Activated CD4-positive, alpha-beta T cell treated with anti-CD3 and anti-CD28 coated beads, Interleukin-2, amount 50 U/mL, for 48 hours (primary cell): Measurements from ENCODE around the gene ZDHHC11.

ENCODE experiments used
- DNase-seq, 2 experiments: peaks; one replicate each; pipeline ENCODE4 v3.0.0-alpha.2; 2020

Gene ZDHHC11

GRCh38 chr5:878125-878524, 27.3 kb upstream of the ZDHHC11 start:
- DNase-seq: no peak

- DNase-seq: no peak
Measured at GRCh38 chr5:876398-877365, 25.9 kb upstream of the ZDHHC11 start.

GRCh38 chr5:875931-876330, 25.1 kb upstream of the ZDHHC11 start:
- no peak for DNase-seq

GRCh38 chr5:873328-873727, 22.5 kb upstream of the ZDHHC11 start:
- no peak for DNase-seq

GRCh38 chr5:872301-872700, 21.5 kb upstream of the ZDHHC11 start:
- DNase-seq: no peak

- DNase-seq: no peak
Measured at GRCh38 chr5:871596-872298, 21.0 kb upstream of the ZDHHC11 start.

- no peak for DNase-seq
Measured at GRCh38 chr5:870956-871355, 20.2 kb upstream of the ZDHHC11 start.

GRCh38 chr5:868428-869135, 17.8 kb upstream of the ZDHHC11 start:
- DNase-seq: no peak

GRCh38 chr5:867300-867870, 16.6 kb upstream of the ZDHHC11 start:
- no peak for DNase-seq

GRCh38 chr5:865771-866170, 15.0 kb upstream of the ZDHHC11 start:
- DNase-seq: no peak

- DNase-seq: no peak
Measured at GRCh38 chr5:865168-865521, 14.4 kb upstream of the ZDHHC11 start.

- no peak for DNase-seq
Measured at GRCh38 chr5:864492-865167, 13.8 kb upstream of the ZDHHC11 start.

- DNase-seq: no peak
Measured at GRCh38 chr5:863244-863805, 12.5 kb upstream of the ZDHHC11 start.

- DNase-seq: no peak
Measured at GRCh38 chr5:862367-863243, 11.8 kb upstream of the ZDHHC11 start.

GRCh38 chr5:861442-862366, 10.9 kb upstream of the ZDHHC11 start:
- no peak for DNase-seq

GRCh38 chr5:860506-861150, 9.8 kb upstream of the ZDHHC11 start:
- DNase-seq: no peak

GRCh38 chr5:859798-860296, 9.1 kb upstream of the ZDHHC11 start:
- DNase-seq: no peak

GRCh38 chr5:859391-859790, 8.6 kb upstream of the ZDHHC11 start:
- DNase-seq: no peak

- no peak for DNase-seq
Measured at GRCh38 chr5:858726-859125, 7.9 kb upstream of the ZDHHC11 start.
